Neutrophil (primary cell): ENCODE data around the gene HNRNPA1L2.
"Not testable (repeated sequence)": the region's sequence is repeated elsewhere in the genome, so short reads cannot be mapped to it uniquely, and the experiment has no call there.

Source experiments
- H3K27ac ChIP-seq: fragments of 200-600 bp; sonication (generic); 2 replicates; pipeline ENCODE4 v1.5.1; 2016; ENCODE audit warnings: mild to moderate bottlenecking, moderate library complexity
- H3K27me3 ChIP-seq: fragments of 200-600 bp; sonication (generic); 2 replicates; pipeline ENCODE4 v1.6.0; 2016; ENCODE audit warnings: mild to moderate bottlenecking
- H3K36me3 ChIP-seq: fragments of 200-600 bp; sonication (generic); 2 replicates; pipeline ENCODE4 v1.5.1; 2017
- H3K4me1 ChIP-seq, 2 experiments: fragments of 200-600 bp in 1 of 2; sonication (generic) in 1 of 2; 1 replicate in 1 of 2; 2 replicates in 1 of 2; pipeline versions ENCODE4 v1.5.1 to v1.6.1; 2013 to 2016; ENCODE audit warnings: low read depth in 1 of 2, low read length in 1 of 2, mild to moderate bottlenecking in 1 of 2, moderate library complexity in 1 of 2; ENCODE audit not compliant: control insufficient read depth in 1 of 2, insufficient read depth in 1 of 2
- H3K4me3 ChIP-seq, 2 experiments: fragments of 200-600 bp in 1 of 2; sonication (generic) in 1 of 2; 1 replicate in 1 of 2; 2 replicates in 1 of 2; pipeline ENCODE4 v1.5.1; 2013 to 2016; ENCODE audit warnings: low read depth in 1 of 2, low read length in 1 of 2, mild to moderate bottlenecking in 1 of 2, moderate library complexity in 1 of 2
- H3K9me3 ChIP-seq: fragments of 200-600 bp; sonication (generic); 2 replicates; pipeline ENCODE4 v1.5.1; 2016
- TF ChIP-seq, protein P1 (sequence below): fragments of 200-600 bp; sonication (generic); IDR thresholded peaks from 2 replicates; pipeline ENCODE4 v1.5.1; 2016; ENCODE audit warnings: antibody characterized with exemption

Gene HNRNPA1L2

DNA sequence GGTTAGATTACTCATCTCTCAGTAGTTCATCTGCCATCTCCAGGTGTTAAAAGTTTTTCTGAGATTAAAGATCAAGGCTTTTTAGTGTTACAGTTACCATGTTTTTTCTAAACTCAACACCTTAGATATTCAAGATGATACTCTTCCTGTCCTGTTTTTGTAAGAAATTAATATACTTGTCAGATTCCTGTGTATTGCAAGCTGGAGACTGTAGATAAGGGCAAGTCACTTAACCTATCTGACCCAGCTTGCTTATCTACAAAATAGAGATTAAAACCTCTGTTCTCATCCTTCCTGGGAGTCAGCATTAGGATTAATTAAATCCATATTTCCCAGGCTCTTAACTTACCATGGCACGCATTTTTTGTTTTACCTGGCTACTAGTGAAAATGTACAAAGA lies 35.6 kb downstream of the HNRNPA1L2 start:
- Histone ChIP-seq H3K27me3 (no peaks in the 10 kb centered on the region), H3K9me3 (no peaks in the 10 kb centered on the region), H3K27ac (no peak overlapping the region), H3K4me1 (no peaks in the 10 kb centered on the region), H3K4me3 (no peak overlapping the region), H3K36me3 (peaks cover 52% of the 10 kb centered on the region)
- TF ChIP-seq, protein P1, sequence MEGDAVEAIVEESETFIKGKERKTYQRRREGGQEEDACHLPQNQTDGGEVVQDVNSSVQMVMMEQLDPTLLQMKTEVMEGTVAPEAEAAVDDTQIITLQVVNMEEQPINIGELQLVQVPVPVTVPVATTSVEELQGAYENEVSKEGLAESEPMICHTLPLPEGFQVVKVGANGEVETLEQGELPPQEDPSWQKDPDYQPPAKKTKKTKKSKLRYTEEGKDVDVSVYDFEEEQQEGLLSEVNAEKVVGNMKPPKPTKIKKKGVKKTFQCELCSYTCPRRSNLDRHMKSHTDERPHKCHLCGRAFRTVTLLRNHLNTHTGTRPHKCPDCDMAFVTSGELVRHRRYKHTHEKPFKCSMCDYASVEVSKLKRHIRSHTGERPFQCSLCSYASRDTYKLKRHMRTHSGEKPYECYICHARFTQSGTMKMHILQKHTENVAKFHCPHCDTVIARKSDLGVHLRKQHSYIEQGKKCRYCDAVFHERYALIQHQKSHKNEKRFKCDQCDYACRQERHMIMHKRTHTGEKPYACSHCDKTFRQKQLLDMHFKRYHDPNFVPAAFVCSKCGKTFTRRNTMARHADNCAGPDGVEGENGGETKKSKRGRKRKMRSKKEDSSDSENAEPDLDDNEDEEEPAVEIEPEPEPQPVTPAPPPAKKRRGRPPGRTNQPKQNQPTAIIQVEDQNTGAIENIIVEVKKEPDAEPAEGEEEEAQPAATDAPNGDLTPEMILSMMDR: no peak

DNA sequence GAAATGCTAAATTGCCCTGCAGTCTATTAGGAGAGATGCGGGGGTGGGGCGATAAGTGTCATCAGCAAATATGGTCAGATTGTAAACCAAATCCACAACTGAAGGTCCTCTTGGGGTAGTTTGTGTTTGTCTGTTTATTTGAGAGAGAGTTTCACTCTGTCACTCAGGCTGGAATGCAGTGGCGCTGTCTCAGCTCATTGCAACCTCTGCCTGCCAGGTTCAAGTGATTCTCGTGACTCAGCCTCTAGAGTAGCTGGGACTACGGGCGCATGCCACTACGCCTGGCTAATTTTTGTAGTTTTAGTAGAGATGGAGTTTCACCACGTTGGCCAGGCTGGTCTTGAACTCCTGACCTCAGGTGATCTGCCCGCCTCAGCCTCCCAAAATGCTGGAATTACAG lies 43.6 kb downstream of the HNRNPA1L2 start:
- not testable (repeated sequence) for H3K4me1 ChIP-seq, H3K9me3 ChIP-seq, H3K27ac ChIP-seq, H3K4me3 ChIP-seq, H3K27me3 ChIP-seq
- H3K36me3 ChIP-seq: peaks cover 40% of the 10 kb centered on the region

DNA sequence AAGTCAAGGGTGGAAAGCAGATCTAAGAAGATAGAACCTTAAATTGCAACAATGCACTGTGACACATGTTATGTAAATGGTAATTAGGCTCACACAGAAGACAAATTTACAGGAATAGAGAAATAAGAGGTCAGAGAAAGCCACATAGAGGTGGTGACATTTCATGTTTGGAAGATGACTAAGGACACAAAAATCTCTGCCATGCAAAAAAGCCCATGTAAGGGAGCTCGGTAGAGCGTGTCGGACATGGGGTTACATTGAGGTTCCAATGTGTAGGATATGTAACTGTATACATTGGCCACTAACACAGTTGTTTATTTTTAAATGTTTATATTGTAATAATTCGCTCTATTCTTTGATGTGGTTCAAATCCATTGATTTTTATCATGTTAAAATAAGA lies 44.1 kb downstream of the HNRNPA1L2 start:
- peaks cover 36% of the 10 kb centered on the region for H3K36me3 ChIP-seq
- no peaks in the 10 kb centered on the region for H3K27me3 ChIP-seq
- no peaks in the 10 kb centered on the region for H3K9me3 ChIP-seq
- TF ChIP-seq, protein P1: no peak
- no peak overlapping the region for H3K4me3 ChIP-seq
- H3K27ac ChIP-seq: no peak overlapping the region
- peaks cover 0 to 6% of the 10 kb centered on the region in 2 experiments for H3K4me1 ChIP-seq
